ENCODE results near the gene CAST. TPM values are rescaled to one million over a fixed set of nuclear protein-coding genes. Genes with fewer than 3 reads are reported as not detected.

The CAST gene
- total RNA-seq, 2 experiments from 2014 or later = 40.5 to 90.1 TPM

DNA sequence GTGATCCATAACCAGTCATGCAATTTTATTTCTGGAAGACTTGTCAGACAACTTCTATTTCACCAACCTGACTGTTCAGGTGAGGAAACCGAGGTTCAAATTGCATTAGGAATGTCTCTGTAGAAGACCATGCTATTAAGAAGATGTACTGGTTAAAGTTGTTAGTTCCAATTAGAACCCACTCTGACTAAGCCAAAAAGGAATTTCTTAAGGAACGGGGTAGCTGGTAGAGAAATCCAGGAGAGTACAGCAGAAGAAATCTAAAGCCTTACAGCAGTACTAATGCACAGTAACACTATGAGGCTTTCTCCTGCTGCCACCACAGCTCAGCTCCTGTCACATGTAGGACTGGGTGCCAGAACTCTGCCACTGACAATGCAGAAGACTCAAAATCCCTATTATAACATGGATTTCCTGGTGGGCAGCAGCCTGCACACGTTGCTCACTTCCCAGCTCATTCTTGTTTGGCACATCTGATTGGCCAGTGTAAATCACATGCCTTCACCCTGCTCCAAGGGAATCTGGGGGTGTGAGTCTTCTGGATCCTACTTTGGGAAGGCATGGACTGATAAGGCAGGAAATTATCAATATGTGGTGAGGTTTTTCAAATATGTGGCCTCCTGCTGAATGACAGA, 37.1 kb downstream of the CAST start:
- no TSS peak for BruUV-seq (replicated peaks)

DNA sequence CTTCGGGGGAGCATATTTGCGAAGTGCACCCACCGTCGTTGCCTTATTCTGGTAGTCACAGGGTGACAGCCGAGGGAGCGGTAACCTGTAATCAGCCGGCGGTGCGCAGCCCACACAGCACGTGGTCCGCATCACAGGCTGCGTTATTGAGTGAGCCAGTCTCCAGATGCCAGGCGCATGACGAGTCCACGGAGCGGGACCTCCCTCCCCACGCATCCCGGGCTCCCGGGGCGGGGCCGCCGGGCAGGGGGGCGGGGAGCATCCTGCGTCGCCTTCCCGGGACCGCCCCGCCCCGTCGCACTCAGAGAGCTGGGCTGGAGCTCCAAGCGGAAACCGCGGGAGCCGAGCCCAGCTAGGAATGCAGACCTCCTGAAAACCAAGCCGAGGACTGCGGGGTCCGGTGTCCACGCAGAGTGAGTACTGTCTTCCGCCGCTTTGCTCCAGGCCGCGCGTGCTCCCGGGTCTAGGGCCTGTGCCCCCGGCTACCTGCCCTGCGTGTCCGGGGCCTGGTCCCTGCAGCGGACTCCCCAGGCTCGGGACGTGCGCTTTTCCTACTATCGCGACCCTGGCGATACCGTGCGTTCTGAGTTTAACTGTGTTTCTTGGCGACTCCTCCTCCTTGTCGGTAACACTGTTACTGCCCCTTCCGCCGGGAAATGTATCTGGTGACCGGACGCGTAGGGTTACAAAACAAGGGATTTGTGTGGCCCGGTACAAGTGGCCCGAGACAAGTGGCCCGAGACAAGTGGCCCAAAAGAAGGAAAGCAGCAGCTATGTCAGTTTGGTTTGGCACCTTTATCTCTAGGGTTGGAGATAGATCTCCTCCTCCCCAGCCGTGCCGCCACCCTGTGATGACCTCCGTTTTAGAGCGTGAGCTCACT, 40.6 kb downstream of the CAST start:
- H3K4me3 ChIP-seq (ENCODE audit: low read depth, low read length, poor library complexity, severe bottlenecking) = no peak overlapping the region
- no peaks in the 10 kb centered on the region for H3K36me3 ChIP-seq (ENCODE audit: insufficient read depth, low read length)
- ChIA-PET CTCF (ENCODE audit: unreplicated experiment) (interaction anchor here (1.1 kb wide), 1 partner anchor 11 kb away, joined by 3 read pairs; no protein-coding TSS in a partner anchor), POLR2A (interaction anchor here (1.4 kb wide), 1 partner anchor 28 kb away, joined by 6 read pairs; no protein-coding TSS in a partner anchor)
- peak overlapping the region; percentile 7; the same call in 1 of the 2 replicates for H3K4me2 ChIP-seq (ENCODE audit: low read length)
- DNase-seq (ENCODE audit: low spot score) = no peak
- TF ChIP-seq EZH2phosphoT487 (IDR thresholded peaks at IDR 0.05; ENCODE audit: borderline replicate concordance, low read depth, low read length) = no peak
- TF ChIP-seq, protein P1, sequence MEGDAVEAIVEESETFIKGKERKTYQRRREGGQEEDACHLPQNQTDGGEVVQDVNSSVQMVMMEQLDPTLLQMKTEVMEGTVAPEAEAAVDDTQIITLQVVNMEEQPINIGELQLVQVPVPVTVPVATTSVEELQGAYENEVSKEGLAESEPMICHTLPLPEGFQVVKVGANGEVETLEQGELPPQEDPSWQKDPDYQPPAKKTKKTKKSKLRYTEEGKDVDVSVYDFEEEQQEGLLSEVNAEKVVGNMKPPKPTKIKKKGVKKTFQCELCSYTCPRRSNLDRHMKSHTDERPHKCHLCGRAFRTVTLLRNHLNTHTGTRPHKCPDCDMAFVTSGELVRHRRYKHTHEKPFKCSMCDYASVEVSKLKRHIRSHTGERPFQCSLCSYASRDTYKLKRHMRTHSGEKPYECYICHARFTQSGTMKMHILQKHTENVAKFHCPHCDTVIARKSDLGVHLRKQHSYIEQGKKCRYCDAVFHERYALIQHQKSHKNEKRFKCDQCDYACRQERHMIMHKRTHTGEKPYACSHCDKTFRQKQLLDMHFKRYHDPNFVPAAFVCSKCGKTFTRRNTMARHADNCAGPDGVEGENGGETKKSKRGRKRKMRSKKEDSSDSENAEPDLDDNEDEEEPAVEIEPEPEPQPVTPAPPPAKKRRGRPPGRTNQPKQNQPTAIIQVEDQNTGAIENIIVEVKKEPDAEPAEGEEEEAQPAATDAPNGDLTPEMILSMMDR (conservative IDR thresholded peaks at IDR 0.05; ENCODE audit: low read length) = no peak
- no TSS peak for BruUV-seq (replicated peaks)
- H3K4me1 ChIP-seq (ENCODE audit: insufficient read depth, low read length, poor library complexity, severe bottlenecking) = peaks cover 14% of the 10 kb centered on the region
- H3K79me2 ChIP-seq (ENCODE audit: insufficient read depth, low read depth, low read length) = no peaks in the 10 kb centered on the region
- no peak overlapping the region; the same call in 1 of the 2 replicates for H2AFZ ChIP-seq (ENCODE audit: low read length)
- intact Hi-C loops (cut with micrococcal nuclease; ENCODE audit: unreplicated experiment) = no loop called here
- no peaks in the 10 kb centered on the region for H4K20me1 ChIP-seq (ENCODE audit: insufficient read depth, low read length)
- H3K9me3 ChIP-seq (ENCODE audit: low read length) = no peaks in the 10 kb centered on the region
- H3K27ac ChIP-seq (ENCODE audit: low read depth, low read length, poor library complexity, severe bottlenecking) = no peak overlapping the region
- no peaks in the 10 kb centered on the region for H3K9me2 ChIP-seq (ENCODE audit: insufficient read depth, low read length)

More for the DNA sequence above, 37.1 kb downstream of the CAST start:
- H3K4me2 ChIP-seq (ENCODE audit: low read length) = no peak overlapping the region
- H3K4me1 ChIP-seq (ENCODE audit: insufficient read depth, low read length, poor library complexity, severe bottlenecking) = no peaks in the 10 kb centered on the region
- H2AFZ ChIP-seq (ENCODE audit: low read length) = no peak overlapping the region
- H3K9me3 ChIP-seq (ENCODE audit: low read length) = no peaks in the 10 kb centered on the region
- CTCF ChIA-PET (ENCODE audit: unreplicated experiment) = no interaction called here
- H3K4me3 ChIP-seq (ENCODE audit: low read depth, low read length, poor library complexity, severe bottlenecking) = no peak overlapping the region
- TF ChIP-seq, protein P1 (conservative IDR thresholded peaks at IDR 0.05; ENCODE audit: low read length) = no peak
- no peak for TF ChIP-seq EZH2phosphoT487 (IDR thresholded peaks at IDR 0.05; ENCODE audit: borderline replicate concordance, low read depth, low read length)
- intact Hi-C loops (cut with micrococcal nuclease; ENCODE audit: unreplicated experiment) = no loop called here
- H4K20me1 ChIP-seq (ENCODE audit: insufficient read depth, low read length) = no peaks in the 10 kb centered on the region
- H3K9me2 ChIP-seq (ENCODE audit: insufficient read depth, low read length) = no peaks in the 10 kb centered on the region
- POLR2A ChIA-PET = interaction anchor here (1.1 to 1.3 kb wide), 2 partner anchors 38 to 39 kb away, joined by 4 to 9 read pairs; partner anchors contain the start of gene CAST
- DNase-seq (ENCODE audit: low spot score) = no peak
- H3K36me3 ChIP-seq (ENCODE audit: insufficient read depth, low read length) = no peaks in the 10 kb centered on the region
- no peaks in the 10 kb centered on the region for H3K79me2 ChIP-seq (ENCODE audit: insufficient read depth, low read depth, low read length)
- H3K27ac ChIP-seq (ENCODE audit: low read depth, low read length, poor library complexity, severe bottlenecking) = no peak overlapping the region

Data from OCI-LY7 (cell line).